ENCODE data around the gene APC.

The APC gene

DNA sequence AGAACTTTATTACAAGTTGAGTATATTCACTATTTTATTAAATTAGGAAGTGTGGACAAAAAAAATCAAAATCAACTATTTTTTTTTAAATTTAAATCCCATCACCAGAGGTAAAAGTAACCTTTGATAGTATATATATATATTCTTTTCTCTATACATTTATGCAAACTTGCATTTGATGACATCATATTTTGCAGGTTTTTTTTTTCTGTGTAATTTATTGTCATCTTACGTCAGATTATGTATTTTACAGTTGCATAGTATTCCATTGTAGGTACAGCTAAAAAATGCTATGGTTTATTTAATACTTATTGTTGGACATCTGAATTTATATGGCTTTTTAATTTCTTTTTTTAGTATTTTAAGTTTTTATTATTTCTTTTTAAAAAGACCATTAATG, 25.5 kb downstream of the APC start:
- TF ChIP-seq, protein P1, sequence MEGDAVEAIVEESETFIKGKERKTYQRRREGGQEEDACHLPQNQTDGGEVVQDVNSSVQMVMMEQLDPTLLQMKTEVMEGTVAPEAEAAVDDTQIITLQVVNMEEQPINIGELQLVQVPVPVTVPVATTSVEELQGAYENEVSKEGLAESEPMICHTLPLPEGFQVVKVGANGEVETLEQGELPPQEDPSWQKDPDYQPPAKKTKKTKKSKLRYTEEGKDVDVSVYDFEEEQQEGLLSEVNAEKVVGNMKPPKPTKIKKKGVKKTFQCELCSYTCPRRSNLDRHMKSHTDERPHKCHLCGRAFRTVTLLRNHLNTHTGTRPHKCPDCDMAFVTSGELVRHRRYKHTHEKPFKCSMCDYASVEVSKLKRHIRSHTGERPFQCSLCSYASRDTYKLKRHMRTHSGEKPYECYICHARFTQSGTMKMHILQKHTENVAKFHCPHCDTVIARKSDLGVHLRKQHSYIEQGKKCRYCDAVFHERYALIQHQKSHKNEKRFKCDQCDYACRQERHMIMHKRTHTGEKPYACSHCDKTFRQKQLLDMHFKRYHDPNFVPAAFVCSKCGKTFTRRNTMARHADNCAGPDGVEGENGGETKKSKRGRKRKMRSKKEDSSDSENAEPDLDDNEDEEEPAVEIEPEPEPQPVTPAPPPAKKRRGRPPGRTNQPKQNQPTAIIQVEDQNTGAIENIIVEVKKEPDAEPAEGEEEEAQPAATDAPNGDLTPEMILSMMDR (IDR thresholded peaks at IDR 0.05), result no peak
- H3K36me3 ChIP-seq, result peaks cover 10 to 25% (median 18%) of the 10 kb centered on the region in 3 donors
- DNase-seq, result no peak
- H3K4me1 ChIP-seq, result peaks cover 0 to 13% (median 0%) of the 10 kb centered on the region in 4 donors
- no peaks in the 10 kb centered on the region for H3K27me3 ChIP-seq
- no peak overlapping the region for H3K4me3 ChIP-seq
- no peak overlapping the region for H3K27ac ChIP-seq
- intact Hi-C loops (cut with DNase I; ENCODE audit: low total_unique reads), result no loop called here
- H3K9me3 ChIP-seq, result no peaks in the 10 kb centered on the region

DNA sequence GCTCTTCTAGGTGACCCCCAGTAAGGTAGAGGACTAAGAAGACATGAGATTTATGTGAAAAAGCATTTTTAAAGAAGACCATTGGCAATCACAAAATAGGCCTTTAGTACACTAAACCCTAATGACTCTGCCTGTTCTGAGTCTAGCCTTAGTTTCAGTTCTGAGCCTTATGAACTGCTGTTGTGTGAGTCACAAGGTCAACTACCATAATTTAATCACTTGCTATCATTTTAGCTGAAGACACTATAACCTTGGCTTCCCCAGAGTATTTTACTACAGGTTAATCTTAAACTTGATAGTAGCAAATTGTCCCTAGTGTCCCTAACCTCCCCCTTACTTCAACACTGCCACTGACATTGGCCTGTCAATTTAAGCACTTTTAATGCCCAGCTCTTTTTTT, 34.4 kb downstream of the APC start:
- no peaks in the 10 kb centered on the region for H3K4me1 ChIP-seq
- TF ChIP-seq, protein P1 (IDR thresholded peaks at IDR 0.05), result no peak
- no peaks in the 10 kb centered on the region for H3K9me3 ChIP-seq
- peaks cover 4 to 35% (median 20%) of the 10 kb centered on the region in 3 donors for H3K36me3 ChIP-seq
- no peak for DNase-seq
- no peaks in the 10 kb centered on the region for H3K27me3 ChIP-seq
- no peak overlapping the region for H3K4me3 ChIP-seq
- no peak overlapping the region for H3K27ac ChIP-seq
- intact Hi-C loops (cut with DNase I; ENCODE audit: low total_unique reads), result no loop called here

DNA sequence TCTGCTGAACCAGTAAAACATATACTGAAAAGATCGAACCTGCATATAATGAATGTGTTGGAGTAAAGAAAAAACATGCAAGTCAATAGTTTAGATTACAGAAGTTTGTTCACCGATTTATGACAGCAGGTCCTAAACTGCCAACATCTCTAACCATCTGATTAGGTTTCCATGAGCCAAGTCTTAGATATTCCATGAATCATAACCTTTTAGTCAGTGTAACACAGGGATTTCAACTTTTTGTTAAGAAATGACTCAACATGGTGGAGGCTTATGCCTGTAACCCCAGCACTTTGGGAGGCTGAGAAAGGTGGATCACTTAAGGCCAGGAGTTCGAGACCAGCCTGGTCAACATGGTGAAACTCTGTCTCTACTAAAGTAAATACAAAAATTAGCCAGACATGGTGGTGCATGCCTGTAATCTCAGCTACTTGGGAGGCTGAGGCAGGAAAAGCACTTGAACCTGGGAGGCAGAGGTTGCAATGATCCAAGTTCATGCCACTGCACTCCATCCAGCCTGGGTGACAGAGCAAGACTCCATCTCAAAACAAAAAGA, 38.7 kb downstream of the APC start:
- Histone ChIP-seq H3K4me3 (no peak overlapping the region), H3K27me3 (no peaks in the 10 kb centered on the region), H3K4me1 (no peaks in the 10 kb centered on the region), H3K36me3 (peaks cover 0 to 33% (median 4%) of the 10 kb centered on the region in 3 donors), H3K9me3 (no peaks in the 10 kb centered on the region), H3K27ac (no peak overlapping the region)
- no peak for DNase-seq
- TF ChIP-seq, protein P1 (IDR thresholded peaks at IDR 0.05), result no peak
- intact Hi-C loops (cut with DNase I; ENCODE audit: low total_unique reads), result no loop called here

DNA sequence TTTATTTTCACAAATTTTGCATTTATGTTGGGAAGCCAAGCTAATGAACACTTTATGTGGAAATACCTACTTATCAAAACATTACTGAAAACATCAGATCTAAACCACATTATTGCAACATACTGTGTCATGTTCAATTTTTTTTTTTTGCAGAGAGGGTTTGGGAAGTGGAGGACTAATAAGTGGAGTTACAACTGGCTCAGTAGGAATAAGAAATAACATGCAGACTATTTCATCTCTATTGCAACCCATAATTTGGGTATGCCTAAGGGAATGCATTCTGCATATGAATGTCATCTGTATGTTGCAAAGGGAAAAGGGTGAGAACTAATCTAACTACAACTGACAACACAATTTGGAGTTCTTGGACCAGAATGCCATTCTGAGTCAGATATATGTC, 41.8 kb downstream of the APC start:
- Histone ChIP-seq H3K27me3 (no peaks in the 10 kb centered on the region), H3K4me3 (no peak overlapping the region), H3K27ac (no peak overlapping the region), H3K9me3 (no peaks in the 10 kb centered on the region), H3K4me1 (no peaks in the 10 kb centered on the region), H3K36me3 (peaks cover 7 to 34% (median 18%) of the 10 kb centered on the region in 3 donors)
- intact Hi-C loops (cut with DNase I; ENCODE audit: low total_unique reads), result no loop called here
- no peak for DNase-seq
- TF ChIP-seq, protein P1 (IDR thresholded peaks at IDR 0.05), result no peak

DNA sequence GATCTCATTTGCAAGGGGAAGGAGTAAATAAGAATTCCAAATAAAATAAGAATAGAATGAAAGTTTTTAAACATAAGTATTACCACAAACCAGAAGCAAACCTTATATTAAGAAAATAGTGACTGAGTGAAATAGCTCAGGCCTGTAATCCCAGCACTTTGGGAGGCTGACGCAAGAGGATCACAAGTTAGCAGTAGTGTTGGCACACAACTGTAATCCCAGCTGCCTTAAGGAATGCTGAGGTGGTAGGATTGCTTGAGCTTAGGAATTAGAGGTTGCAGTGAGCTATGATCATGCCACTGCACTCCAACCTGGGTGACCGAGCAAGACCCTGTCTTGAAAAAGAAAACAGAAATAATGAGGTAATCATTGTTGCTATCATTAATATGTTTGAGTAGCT, 47.0 kb downstream of the APC start:
- TF ChIP-seq, protein P1 (IDR thresholded peaks at IDR 0.05), result no peak
- DNase-seq, result no peak
- intact Hi-C loops (cut with DNase I; ENCODE audit: low total_unique reads), result no loop called here
- H3K27ac ChIP-seq, result no peak overlapping the region
- peaks cover 7 to 25% (median 14%) of the 10 kb centered on the region in 3 donors for H3K36me3 ChIP-seq
- no peaks in the 10 kb centered on the region for H3K27me3 ChIP-seq
- no peaks in the 10 kb centered on the region for H3K4me1 ChIP-seq
- no peaks in the 10 kb centered on the region for H3K9me3 ChIP-seq
- H3K4me3 ChIP-seq, result no peak overlapping the region

DNA sequence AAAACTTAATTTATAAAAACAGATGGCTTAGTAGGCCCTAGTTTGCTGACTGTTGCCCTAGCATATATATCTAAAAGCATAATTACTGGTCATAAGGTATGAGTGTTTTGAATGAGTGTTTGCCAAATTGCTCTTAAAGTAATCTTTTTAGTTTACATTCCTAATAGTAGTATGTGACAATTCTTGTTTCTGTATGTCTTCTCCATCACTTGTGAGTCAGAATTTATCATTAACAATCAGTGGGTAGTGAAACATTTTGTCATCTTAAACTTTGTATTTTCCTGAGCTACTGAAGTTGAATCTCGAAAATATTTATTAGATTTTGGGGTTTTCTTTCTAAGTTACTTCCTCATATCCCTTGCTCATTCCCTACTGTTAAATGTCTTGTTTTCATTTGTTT, 49.6 kb downstream of the APC start:
- TF ChIP-seq, protein P1 (IDR thresholded peaks at IDR 0.05), result no peak
- Histone ChIP-seq H3K9me3 (no peaks in the 10 kb centered on the region), H3K4me3 (no peak overlapping the region), H3K27me3 (no peaks in the 10 kb centered on the region), H3K4me1 (no peaks in the 10 kb centered on the region), H3K27ac (no peak overlapping the region), H3K36me3 (peaks cover 8 to 17% (median 13%) of the 10 kb centered on the region in 3 donors)
- DNase-seq, result no peak
- intact Hi-C loops (cut with DNase I; ENCODE audit: low total_unique reads), result no loop called here

All from tibial artery (tissue), 4 donors.